GM18502 (cell line): Measurements from ENCODE around the gene CLSTN2.

Experiments used
- ATAC-seq: cut with Tn5 transposase; IDR thresholded peaks from one replicate; pipeline ENCODE4 v1.9.1; 2021; ENCODE audit warnings: mild to moderate bottlenecking; ENCODE audit not compliant: unreplicated experiment, poor library complexity

The CLSTN2 gene

GRCh38 chr3:139935016-139935865 lies at the start of gene CLSTN2:
Gene CLSTN2, plus strand, starts transcription at chr3:139935185.
- no peak for ATAC-seq

- no peak for ATAC-seq
Observed at GRCh38 chr3:139887431-139887830, 47.6 kb upstream of the CLSTN2 start.

- no peak for ATAC-seq
Observed at GRCh38 chr3:139888561-139889140, 46.3 kb upstream of the CLSTN2 start.

DNA sequence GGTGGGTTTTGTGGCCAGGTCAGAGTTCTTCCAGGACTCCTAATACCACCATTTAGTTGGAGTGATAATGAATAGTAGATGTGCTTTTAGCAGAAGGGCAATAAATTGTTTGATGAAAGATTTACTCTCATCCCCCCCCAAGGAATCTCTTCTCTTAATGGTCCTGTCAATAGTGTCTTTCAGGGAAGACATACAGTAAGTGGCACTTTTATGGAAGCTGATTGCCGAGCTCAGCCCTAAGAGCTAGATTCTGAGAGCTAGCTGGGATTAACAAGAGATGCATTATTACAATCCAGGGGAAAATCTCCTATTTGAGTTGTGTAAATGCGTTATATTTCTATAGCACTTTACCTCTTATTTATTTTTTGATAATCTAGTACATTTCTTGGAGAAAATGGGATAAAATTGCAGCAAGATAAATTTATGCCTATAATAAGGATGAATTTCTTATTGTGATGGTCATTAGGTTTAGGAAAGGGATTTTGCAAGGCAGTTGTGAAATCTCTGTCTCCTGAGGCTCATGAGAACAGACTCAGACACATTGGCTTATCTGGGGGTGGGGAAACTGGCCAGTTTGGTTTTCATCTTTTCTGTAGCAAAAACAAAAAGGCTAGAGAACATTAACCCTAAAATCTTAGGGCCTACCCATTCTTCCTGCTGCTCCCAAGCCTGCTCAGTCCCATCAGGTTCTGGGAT lies 41.6 kb upstream of the CLSTN2 start:
- ATAC-seq = no peak

GRCh38 chr3:139893963-139894642 lies 40.9 kb upstream of the CLSTN2 start:
- ATAC-seq = no peak

- ATAC-seq = no peak
Observed at GRCh38 chr3:139894643-139894989, 40.4 kb upstream of the CLSTN2 start.

- no peak for ATAC-seq
Observed at GRCh38 chr3:139897759-139898158, 37.2 kb upstream of the CLSTN2 start.

DNA sequence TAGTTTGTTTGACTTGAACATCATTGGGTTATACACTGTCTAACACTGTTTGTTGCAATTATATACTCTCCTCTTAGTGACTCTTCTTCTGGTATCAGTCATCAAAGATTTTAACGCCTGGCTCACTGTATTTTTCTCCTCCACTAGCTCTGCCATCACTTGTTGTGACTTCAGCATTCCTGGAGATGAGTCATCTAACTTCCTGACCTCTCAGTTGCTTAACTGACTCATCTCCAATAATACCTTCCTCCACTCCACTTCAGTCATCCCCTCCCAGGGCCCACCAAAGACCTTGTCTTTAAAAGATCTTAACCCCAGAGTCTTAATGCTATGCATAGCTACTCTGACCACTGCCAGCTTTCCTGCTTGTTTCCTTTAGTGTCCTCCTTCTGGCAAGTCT lies 28.6 kb upstream of the CLSTN2 start:
- ATAC-seq = no peak

GRCh38 chr3:139909811-139910210 lies 25.2 kb upstream of the CLSTN2 start:
- ATAC-seq = no peak

DNA sequence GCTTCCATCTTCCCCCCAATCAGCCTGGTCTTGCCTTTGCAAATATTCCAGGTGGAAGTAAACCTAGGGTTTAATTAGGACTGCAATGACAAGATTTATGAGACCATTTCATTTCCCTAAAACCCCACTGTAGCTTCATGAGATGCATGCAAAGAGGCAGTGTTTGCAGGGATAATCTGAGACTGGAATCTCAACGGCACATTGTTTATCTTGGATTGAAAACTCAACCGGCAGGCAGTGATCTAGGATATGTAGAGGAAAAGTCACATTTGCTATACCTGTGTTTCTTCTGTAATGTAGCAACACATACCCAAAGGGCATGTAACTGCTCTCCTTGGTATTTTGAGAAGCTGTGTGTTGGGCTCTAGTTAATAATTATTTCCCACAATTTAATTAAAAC lies 18.7 kb upstream of the CLSTN2 start:
- ATAC-seq = no peak

DNA sequence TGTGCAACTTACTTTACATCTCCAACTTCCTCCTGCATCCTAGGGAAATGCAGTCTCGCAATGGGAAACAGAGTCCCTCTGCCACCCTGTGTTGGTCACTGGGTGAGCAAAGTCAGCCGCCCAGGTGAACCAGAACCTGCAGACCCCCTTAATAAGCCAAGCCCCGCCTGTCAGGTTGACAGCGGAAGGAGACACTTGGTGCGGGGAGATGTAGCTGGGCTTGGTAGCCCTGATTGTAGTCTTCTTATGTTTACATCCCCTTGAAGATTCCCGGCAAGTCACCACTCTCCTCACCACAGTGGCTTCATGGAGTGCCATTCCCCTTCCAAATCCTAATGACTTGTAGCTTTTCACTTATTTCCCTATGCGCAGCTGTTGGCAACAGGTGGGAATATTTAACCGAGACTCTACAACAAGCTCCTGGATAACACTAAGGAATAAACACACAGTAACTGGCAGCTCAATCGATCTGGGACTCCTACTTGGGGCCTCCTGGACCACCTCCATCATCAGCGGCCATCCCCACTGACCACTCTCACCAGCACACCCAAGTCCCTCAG lies 17.7 kb upstream of the CLSTN2 start:
- no peak for ATAC-seq

GRCh38 chr3:139928708-139929505 lies 6.1 kb upstream of the CLSTN2 start:
- no peak for ATAC-seq

DNA sequence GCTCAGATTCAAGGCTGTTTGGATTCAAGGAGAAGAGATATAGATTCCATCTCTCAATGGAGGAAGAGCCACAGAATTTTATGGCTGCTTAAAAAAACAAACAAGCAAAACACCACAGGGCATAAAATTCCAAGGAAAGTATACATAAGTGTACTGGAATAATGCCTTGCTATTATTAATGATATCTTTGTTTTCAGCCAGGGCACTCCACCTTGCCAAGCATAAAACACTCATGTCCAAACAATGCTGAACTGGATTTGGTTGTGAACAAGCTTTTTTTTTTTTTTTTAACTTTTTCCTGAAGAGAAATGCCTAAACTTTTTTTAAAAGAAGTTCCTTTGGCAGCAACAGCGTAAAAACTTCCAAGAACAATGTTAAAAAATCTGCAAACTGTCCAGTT lies 4.8 kb upstream of the CLSTN2 start:
- ATAC-seq = no peak

- ATAC-seq = no peak
Observed at GRCh38 chr3:139933766-139934165, 1.2 kb upstream of the CLSTN2 start.

DNA sequence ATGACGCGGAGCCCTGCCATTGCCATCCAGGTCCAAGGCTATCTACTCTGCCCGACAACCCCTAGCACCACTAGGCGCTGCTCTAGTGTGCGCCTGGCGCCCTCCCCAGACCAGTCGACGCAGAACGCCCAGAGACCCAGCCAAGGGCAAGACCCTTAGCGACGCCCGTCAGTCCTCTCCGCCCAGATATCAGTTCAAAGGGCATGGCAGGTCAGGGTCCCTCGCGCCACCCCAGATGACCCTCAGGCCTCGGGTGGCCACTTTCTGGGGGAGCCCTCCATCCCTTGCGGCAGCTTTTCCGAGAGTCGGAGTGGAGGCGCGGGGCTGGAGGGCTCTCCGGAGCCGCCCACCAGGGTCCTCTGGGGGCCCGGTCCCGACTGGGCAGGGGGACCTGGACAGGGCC lies 371 bp upstream of the CLSTN2 start:
- ATAC-seq = no peak

DNA sequence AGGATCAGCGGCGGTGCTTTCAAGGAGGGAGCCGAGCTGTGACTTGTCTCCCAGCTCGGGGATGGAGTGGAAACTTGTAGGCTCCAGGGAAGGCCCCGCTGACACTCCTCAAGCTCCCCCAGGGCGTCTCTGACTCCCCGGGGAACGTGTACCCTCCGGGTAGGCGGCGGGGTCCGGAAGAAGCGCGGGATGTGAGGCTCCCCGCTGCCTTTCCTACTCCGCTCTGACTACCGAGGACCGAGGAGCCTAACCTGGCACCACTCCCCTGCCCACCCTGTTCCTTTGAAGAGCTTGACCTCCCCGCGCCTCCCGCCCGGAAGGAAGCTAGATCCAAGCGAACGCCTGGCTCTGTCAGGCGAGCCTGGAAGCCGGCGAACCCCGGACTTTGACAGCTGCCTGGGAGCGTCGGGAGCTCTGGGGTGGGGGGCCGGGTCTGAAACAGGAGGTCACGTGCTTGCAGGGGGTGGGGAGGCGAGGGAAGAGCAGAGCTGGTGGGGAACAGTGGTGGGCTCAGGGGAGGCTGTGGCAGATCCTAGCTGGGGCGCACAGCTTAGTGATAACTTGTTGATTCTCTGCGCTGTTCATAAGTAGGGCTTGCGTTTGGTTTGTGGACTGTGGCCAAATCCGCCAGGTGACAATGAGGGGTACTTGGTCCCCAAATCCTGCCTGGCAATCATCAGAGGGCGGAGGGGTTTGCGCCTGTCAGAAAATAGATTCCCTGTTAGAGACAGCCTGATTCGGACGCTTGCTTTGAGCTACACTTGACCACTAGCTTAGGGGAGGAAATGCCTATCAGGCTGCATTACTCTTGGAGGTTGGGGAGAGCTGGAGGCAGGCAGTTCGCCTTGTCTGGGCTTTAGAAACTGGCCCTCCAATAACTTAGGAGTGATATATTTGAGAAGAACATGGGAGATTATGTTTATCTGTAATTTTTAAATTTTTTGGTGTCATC lies 1.2 kb downstream of the CLSTN2 start:
- no peak for ATAC-seq

GRCh38 chr3:139937674-139938279 lies 2.8 kb downstream of the CLSTN2 start:
- no peak for ATAC-seq

DNA sequence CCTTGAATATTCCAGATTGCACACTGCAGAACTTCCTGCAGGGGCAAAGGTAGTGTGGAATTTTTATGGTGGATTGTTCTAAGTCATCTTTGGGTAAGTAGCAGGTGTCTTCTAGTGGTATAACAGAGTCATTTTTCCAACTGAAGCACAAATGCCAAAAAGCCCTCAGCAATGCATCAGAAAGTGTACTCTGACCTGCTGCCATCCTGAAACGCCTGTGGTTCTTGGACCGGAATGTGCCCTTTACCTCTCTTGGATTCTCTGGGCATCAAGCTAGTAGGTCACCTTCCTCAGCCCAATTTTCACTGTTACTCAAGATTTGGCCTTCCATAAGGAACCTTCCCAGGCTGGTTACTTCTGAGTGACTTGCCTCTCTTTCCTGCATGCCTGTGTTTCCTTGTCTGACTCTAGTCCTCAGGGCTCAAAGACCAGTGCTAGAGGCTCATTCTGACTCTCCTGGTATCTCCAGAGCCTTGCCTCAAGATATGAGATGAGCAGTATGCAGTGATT lies 4.8 kb downstream of the CLSTN2 start:
- no peak for ATAC-seq
